AG10803 (cell line): ENCODE data around the gene METTL22.
A peak's percentile ranks its signal among the peaks of the same experiment; 100 is the strongest.

Source experiments
- DNase-seq: peaks from one replicate; pipeline ENCODE4 v3.0.0; 2010; ENCODE audit warnings: low read depth
- H3K4me3 ChIP-seq: 2 replicates; pipeline ENCODE4 v1.5.1; 2011; ENCODE audit warnings: mild to moderate bottlenecking, low read length, control low read depth
- TF ChIP-seq, protein P1 (sequence below): conservative IDR thresholded peaks from 2 replicates; pipeline ENCODE4 v1.5.1; 2011; ENCODE audit warnings: mild to moderate bottlenecking, low read length, control low read depth, inconsistent platforms

The METTL22 gene

DNA sequence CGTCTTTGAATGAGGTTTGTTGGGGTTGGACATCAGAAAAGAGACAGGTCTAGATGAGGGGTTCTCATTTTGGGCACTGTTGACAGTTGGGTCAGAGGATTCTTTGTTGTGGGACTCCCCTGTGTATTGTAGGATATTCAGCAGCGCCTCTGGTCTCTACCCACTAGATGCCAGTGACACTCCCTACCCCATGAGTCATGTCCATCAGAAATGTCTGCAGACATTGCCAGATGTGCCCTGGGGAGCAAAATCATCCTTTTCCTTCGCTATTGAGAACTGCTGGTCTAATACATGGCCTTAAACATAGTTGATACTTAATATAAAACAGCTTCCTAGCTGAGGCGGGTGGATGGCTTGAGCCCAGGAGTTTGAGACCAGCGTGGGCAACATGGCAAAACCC lies 56.0 kb downstream of the METTL22 start:
- TF ChIP-seq, protein P1, sequence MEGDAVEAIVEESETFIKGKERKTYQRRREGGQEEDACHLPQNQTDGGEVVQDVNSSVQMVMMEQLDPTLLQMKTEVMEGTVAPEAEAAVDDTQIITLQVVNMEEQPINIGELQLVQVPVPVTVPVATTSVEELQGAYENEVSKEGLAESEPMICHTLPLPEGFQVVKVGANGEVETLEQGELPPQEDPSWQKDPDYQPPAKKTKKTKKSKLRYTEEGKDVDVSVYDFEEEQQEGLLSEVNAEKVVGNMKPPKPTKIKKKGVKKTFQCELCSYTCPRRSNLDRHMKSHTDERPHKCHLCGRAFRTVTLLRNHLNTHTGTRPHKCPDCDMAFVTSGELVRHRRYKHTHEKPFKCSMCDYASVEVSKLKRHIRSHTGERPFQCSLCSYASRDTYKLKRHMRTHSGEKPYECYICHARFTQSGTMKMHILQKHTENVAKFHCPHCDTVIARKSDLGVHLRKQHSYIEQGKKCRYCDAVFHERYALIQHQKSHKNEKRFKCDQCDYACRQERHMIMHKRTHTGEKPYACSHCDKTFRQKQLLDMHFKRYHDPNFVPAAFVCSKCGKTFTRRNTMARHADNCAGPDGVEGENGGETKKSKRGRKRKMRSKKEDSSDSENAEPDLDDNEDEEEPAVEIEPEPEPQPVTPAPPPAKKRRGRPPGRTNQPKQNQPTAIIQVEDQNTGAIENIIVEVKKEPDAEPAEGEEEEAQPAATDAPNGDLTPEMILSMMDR, result no peak; the same call in 1 of the 2 replicates
- H3K4me3 ChIP-seq, result no peak overlapping the region
- DNase-seq, result peak; percentile 29

- DNase-seq, result peak; percentile 51
These were observed 56.8 kb downstream of the METTL22 start for GRCh38 chr16:8678068-8678927.

GRCh38 chr16:8679151-8679550 lies 57.7 kb downstream of the METTL22 start:
- no peak overlapping the region for H3K4me3 ChIP-seq
- TF ChIP-seq, protein P1, result no peak
- no peak for DNase-seq

More at GRCh38 chr16:8678068-8678927, 56.8 kb downstream of the METTL22 start:
- no peak overlapping the region for H3K4me3 ChIP-seq
- TF ChIP-seq, protein P1, result no peak

GRCh38 chr16:8682551-8683259 lies 61.2 kb downstream of the METTL22 start:
- no peak for DNase-seq
- TF ChIP-seq, protein P1, result no peak

GRCh38 chr16:8683640-8684039 lies 62.1 kb downstream of the METTL22 start:
- TF ChIP-seq, protein P1, result no peak
- DNase-seq, result no peak
- no peak overlapping the region for H3K4me3 ChIP-seq

More at GRCh38 chr16:8682551-8683259, 61.2 kb downstream of the METTL22 start:
- H3K4me3 ChIP-seq, result no peak overlapping the region

GRCh38 chr16:8685617-8686016 lies 64.1 kb downstream of the METTL22 start:
- no peak overlapping the region for H3K4me3 ChIP-seq
- DNase-seq, result no peak
- TF ChIP-seq, protein P1, result no peak
